DND-41 (cell line): ENCODE data around the gene CNOT1.

Experiments
- ATAC-seq: fragments of 200-7000 bp; cut with Tn5 transposase; 3 replicates; pipeline ENCODE4 v1.9.1; 2021; ENCODE audit warnings: low read depth; ENCODE audit not compliant: insufficient read depth
- DNase-seq: peaks from one replicate; pipeline ENCODE4 v3.0.0-alpha.2; 2020
- H2AFZ ChIP-seq: 2 replicates; pipeline ENCODE4 v1.6.0; 2012; ENCODE audit warnings: low read depth, low read length
- H3K27ac ChIP-seq: 2 replicates; pipeline ENCODE4 v1.5.1; 2012; ENCODE audit warnings: low read length, inconsistent platforms
- H3K27me3 ChIP-seq: fragments of 200-600 bp; sonication (generic); 2 replicates; pipeline ENCODE4 v1.6.0; 2012; ENCODE audit warnings: low read length, mild to moderate bottlenecking, inconsistent platforms; ENCODE audit not compliant: insufficient read depth, poor library complexity
- H3K36me3 ChIP-seq: 2 replicates; pipeline ENCODE4 v1.5.1; 2012; ENCODE audit warnings: low read length, inconsistent platforms; ENCODE audit not compliant: insufficient read depth
- H3K4me1 ChIP-seq: 2 replicates; pipeline ENCODE4 v1.5.1; 2012; ENCODE audit warnings: mild to moderate bottlenecking, low read length; ENCODE audit not compliant: insufficient read depth
- H3K4me2 ChIP-seq: 2 replicates; pipeline ENCODE4 v1.6.0; 2012; ENCODE audit warnings: mild to moderate bottlenecking, moderate library complexity, low read length, inconsistent platforms; ENCODE audit not compliant: insufficient read depth
- H3K4me3 ChIP-seq, 2 experiments: fragments of 200-600 bp in 1 of 2; shearing (Covaris generic) in 1 of 2; 2 replicates each; pipeline ENCODE4 v1.5.1; 2012 to 2016; ENCODE audit warnings: inconsistent platforms in 2 of 2, low read length in 2 of 2, mild to moderate bottlenecking in 2 of 2, low read depth in 1 of 2, moderate library complexity in 1 of 2
- H3K79me2 ChIP-seq: 2 replicates; pipeline ENCODE4 v1.6.0; 2012; ENCODE audit warnings: low read length, inconsistent platforms; ENCODE audit not compliant: insufficient read depth
- H3K9ac ChIP-seq: 2 replicates; pipeline ENCODE4 v1.6.0; 2012; ENCODE audit warnings: low read depth, mild to moderate bottlenecking, inconsistent platforms, low read length, moderate library complexity
- H3K9me3 ChIP-seq: 2 replicates; pipeline ENCODE4 v1.5.1; 2012; ENCODE audit warnings: low read length, moderate library complexity, mild to moderate bottlenecking, inconsistent platforms; ENCODE audit not compliant: insufficient read depth, severe bottlenecking
- H4K20me1 ChIP-seq: 2 replicates; pipeline ENCODE4 v1.6.0; 2012; ENCODE audit warnings: low read length; ENCODE audit not compliant: insufficient read depth
- CTCF ChIP-seq: IDR thresholded peaks from 2 replicates; pipeline ENCODE4 v1.5.1; 2012; ENCODE audit warnings: borderline replicate concordance, low read length, moderate library complexity, mild to moderate bottlenecking; ENCODE audit not compliant: poor library complexity, severe bottlenecking; ENCODE audit errors: extremely low read depth
- EZH2 ChIP-seq: IDR thresholded peaks from 3 replicates; pipeline ENCODE4 v1.6.1; 2012; ENCODE audit warnings: borderline replicate concordance, low read depth, mild to moderate bottlenecking, moderate library complexity, low read length, inconsistent platforms; ENCODE audit not compliant: severe bottlenecking

Gene CNOT1

DNA sequence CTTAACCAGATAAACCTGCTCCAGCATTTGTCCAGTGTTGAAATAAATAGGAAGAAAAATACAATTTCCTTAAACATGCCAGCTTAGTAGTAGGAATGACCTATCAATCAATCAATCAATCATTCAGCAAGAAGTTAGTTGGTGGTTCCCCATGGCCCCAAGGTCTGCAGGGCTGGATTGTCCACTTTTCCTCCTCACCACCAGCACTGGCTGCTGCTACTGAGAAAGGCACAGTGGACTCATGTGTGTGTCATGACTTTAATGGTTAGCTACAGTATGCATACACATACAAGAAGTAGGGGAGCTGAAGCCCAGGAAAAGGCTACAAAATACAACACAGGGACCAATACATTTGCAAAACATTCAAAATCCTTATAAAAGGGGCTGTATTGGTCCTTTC, 109.9 kb downstream of the CNOT1 start:
- H3K36me3 ChIP-seq: peaks cover 97% of the 10 kb centered on the region
- no peaks in the 10 kb centered on the region for H3K27me3 ChIP-seq
- H3K9me3 ChIP-seq: no peaks in the 10 kb centered on the region
- DNase-seq (no peak), ATAC-seq (no peak)
- H3K27ac ChIP-seq: no peak overlapping the region
- no peak overlapping the region for H3K4me2 ChIP-seq
- H3K4me1 ChIP-seq: no peaks in the 10 kb centered on the region
- no peak overlapping the region for H2AFZ ChIP-seq
- H3K9ac ChIP-seq: no peak overlapping the region
- TF ChIP-seq EZH2 (no peak), CTCF (no peak)
- no peaks in the 10 kb centered on the region for H3K79me2 ChIP-seq
- H3K4me3 ChIP-seq: no peak overlapping the region
- H4K20me1 ChIP-seq: 0 out of 2 replicates have a peak, but pooled peaks cover 12% of the 10 kb centered on the region

DNA sequence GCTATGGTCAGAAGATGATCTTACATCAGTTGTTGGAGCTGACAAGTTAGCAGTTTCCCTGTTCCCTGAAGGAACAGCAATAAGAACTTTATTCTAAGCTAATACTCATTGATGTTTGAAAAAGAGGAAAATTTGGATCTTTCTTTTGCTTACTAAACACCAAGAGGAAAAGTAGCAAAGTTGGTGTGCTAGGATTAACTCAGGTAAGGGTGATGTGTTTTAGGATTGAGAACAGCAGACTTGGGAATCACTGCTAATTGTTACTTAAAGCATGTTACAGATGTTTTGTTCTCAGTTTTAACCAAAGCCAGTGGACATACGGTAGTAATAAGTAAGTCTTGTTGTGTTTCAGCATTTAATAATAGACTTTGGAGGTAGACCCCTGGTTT, 110.7 kb downstream of the CNOT1 start:
- ATAC-seq: no peak
- 0 out of 2 replicates have a peak, but pooled peaks cover 12% of the 10 kb centered on the region for H4K20me1 ChIP-seq
- H3K27ac ChIP-seq: no peak overlapping the region

DNA sequence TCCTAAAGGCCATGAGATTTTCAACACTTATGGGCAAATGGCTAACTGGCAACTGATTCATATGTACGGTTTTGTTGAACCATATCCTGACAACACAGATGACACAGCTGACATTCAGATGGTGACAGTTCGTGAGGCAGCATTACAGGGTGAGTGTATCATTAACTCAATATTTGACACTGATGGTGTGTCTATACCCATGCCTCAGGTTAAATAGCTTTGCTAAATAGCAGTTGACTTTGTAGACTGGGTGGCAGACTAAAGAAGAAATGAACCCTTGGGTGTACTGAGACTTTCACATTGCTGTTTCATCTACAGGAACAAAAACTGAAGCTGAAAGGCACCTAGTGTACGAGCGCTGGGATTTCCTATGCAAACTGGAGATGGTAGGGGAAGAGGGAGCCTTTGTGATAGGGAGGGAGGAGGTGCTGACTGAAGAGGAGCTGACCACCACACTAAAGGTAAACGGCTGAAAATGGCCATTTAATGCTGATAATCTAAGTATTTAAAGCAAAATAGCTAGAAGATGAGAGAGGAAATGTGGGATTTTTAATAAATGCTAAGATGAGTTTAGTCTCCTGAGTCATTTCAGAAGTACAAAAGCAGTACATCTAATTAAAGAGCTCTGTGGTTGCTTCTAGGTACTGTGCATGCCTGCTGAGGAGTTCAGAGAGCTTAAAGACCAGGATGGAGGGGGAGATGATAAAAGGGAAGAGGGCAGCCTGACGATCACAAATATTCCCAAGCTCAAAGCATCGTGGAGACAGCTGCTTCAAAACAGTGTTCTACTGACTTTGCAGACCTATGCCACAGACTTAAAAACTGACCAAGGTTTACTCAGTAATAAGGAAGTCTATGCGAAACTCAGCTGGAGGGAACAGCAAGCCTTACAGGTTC, 111.3 kb downstream of the CNOT1 start:
- ATAC-seq (no peak), DNase-seq (no peak)
- Histone ChIP-seq H3K4me2 (no peak overlapping the region), H3K27me3 (no peaks in the 10 kb centered on the region), H3K9ac (no peak overlapping the region), H3K79me2 (no peaks in the 10 kb centered on the region), H4K20me1 (0 out of 2 replicates have a peak, but pooled peaks cover 12% of the 10 kb centered on the region), H3K27ac (no peak overlapping the region), H3K36me3 (peaks cover 84% of the 10 kb centered on the region), H2AFZ (no peak overlapping the region), H3K4me1 (no peaks in the 10 kb centered on the region), H3K4me3 (no peak overlapping the region), H3K9me3 (no peaks in the 10 kb centered on the region)
- TF ChIP-seq CTCF (no peak), EZH2 (no peak)

More for the DNA sequence above, 110.7 kb downstream of the CNOT1 start:
- Histone ChIP-seq H3K4me2 (no peak overlapping the region), H3K79me2 (no peaks in the 10 kb centered on the region), H2AFZ (no peak overlapping the region), H3K36me3 (peaks cover 90% of the 10 kb centered on the region), H3K4me3 (no peak overlapping the region), H3K9ac (no peak overlapping the region), H3K27me3 (no peaks in the 10 kb centered on the region), H3K4me1 (no peaks in the 10 kb centered on the region), H3K9me3 (no peaks in the 10 kb centered on the region)
- no peak for DNase-seq
- no peak for TF ChIP-seq EZH2
- no peak for TF ChIP-seq CTCF
